Cardiac muscle cell (in vitro differentiated cells and primary cell): Measurements from ENCODE around the gene ADCY10. TPM values are rescaled to one million over a fixed set of nuclear protein-coding genes. Genes with fewer than 3 reads are reported as not detected.

Experiments used
- DNase-seq, 2 donors: peaks; one replicate each; pipeline versions ENCODE4 v3.0.0 to v3.0.0-alpha.2; 2010 to 2017; ENCODE audit warnings: low read depth in 1 of 2, low spot score in 1 of 2
- H3K27ac ChIP-seq: fragments of 200-600 bp; sonication (generic); 2 replicates; pipeline ENCODE4 v1.5.1; 2016
- H3K27me3 ChIP-seq: fragments of 200-600 bp; sonication (generic); 2 replicates; pipeline ENCODE4 v1.6.0; 2016; ENCODE audit warnings: control low read depth
- H3K36me3 ChIP-seq: fragments of 200-600 bp; sonication (generic); 2 replicates; pipeline ENCODE4 v1.5.1; 2016; ENCODE audit warnings: control low read depth
- H3K4me1 ChIP-seq: fragments of 200-600 bp; sonication (generic); 2 replicates; pipeline ENCODE4 v1.8.1; 2017; ENCODE audit warnings: low read depth, mild to moderate bottlenecking, mixed run types
- H3K4me3 ChIP-seq: fragments of 200-600 bp; sonication (generic); 2 replicates; pipeline ENCODE4 v1.5.1; 2016; ENCODE audit warnings: mild to moderate bottlenecking
- H3K9me3 ChIP-seq: fragments of 200-600 bp; sonication (generic); 2 replicates; pipeline ENCODE4 v1.5.1; 2017; ENCODE audit warnings: low read depth, mild to moderate bottlenecking, control low read depth
- CTCF ChIP-seq: IDR thresholded peaks from 2 replicates; pipeline ENCODE4 v1.5.1; 2012; ENCODE audit warnings: low read depth, mild to moderate bottlenecking, low read length
- polyA plus RNA-seq: library from polyadenylated mRNA; unstranded; fragments of >200 nt; fragmentation: Nextera tagmentation; extraction: Ambion mirVana; gene quantifications from 2 replicates; pipeline ENCODE4 v1.2.1, GENCODE V29; 2016
- total RNA-seq: library from RNA; depleted of rRNA; stranded (reverse); fragments of >200 nt; gene quantifications from 2 replicates; pipeline ENCODE4 v1.2.3, GENCODE V29; 2016

ADCY10 gene
- total and polyA plus RNA-seq, 2 experiments from 2014 or later = 0.69 to 0.82 TPM

GRCh38 chr1:167821356-167821685 lies 92.6 kb downstream of the ADCY10 start:
- H3K9me3 ChIP-seq = no peaks in the 10 kb centered on the region
- H3K27ac ChIP-seq = no peak overlapping the region
- TF ChIP-seq CTCF = no peak
- H3K36me3 ChIP-seq = no peaks in the 10 kb centered on the region
- no peak for DNase-seq
- H3K27me3 ChIP-seq = no peaks in the 10 kb centered on the region
- no peak overlapping the region for H3K4me3 ChIP-seq
- H3K4me1 ChIP-seq = peaks cover 15% of the 10 kb centered on the region

GRCh38 chr1:167820684-167821355 lies 93.1 kb downstream of the ADCY10 start:
- TF ChIP-seq CTCF = no peak
- H3K27me3 ChIP-seq = no peaks in the 10 kb centered on the region
- no peak for DNase-seq
- no peaks in the 10 kb centered on the region for H3K9me3 ChIP-seq
- H3K4me3 ChIP-seq = no peak overlapping the region
- no peak overlapping the region for H3K27ac ChIP-seq
- H3K4me1 ChIP-seq = peaks cover 15% of the 10 kb centered on the region
- no peaks in the 10 kb centered on the region for H3K36me3 ChIP-seq

GRCh38 chr1:167819849-167820683 lies 93.9 kb downstream of the ADCY10 start:
- no peak for TF ChIP-seq CTCF
- no peaks in the 10 kb centered on the region for H3K36me3 ChIP-seq
- DNase-seq = peak; percentile 67 to 94
- no peak overlapping the region for H3K4me3 ChIP-seq
- no peak overlapping the region for H3K27ac ChIP-seq
- H3K4me1 ChIP-seq = peaks cover 15% of the 10 kb centered on the region
- no peaks in the 10 kb centered on the region for H3K27me3 ChIP-seq
- no peaks in the 10 kb centered on the region for H3K9me3 ChIP-seq

GRCh38 chr1:167815650-167816049 lies 98.3 kb downstream of the ADCY10 start:
- no peaks in the 10 kb centered on the region for H3K36me3 ChIP-seq
- no peak for DNase-seq
- no peak for TF ChIP-seq CTCF
- no peaks in the 10 kb centered on the region for H3K9me3 ChIP-seq
- H3K4me3 ChIP-seq = no peak overlapping the region
- H3K4me1 ChIP-seq = peaks cover 4% of the 10 kb centered on the region
- no peaks in the 10 kb centered on the region for H3K27me3 ChIP-seq
- H3K27ac ChIP-seq = no peak overlapping the region

GRCh38 chr1:167812972-167813371 lies 101.0 kb downstream of the ADCY10 start:
- Histone ChIP-seq H3K9me3 (no peaks in the 10 kb centered on the region), H3K27me3 (no peaks in the 10 kb centered on the region), H3K4me1 (no peaks in the 10 kb centered on the region), H3K27ac (no peak overlapping the region), H3K4me3 (no peak overlapping the region), H3K36me3 (no peaks in the 10 kb centered on the region)
- DNase-seq = no peak
- no peak for TF ChIP-seq CTCF
